GM12891 (cell line): ENCODE data around the gene VSIG2.

Source experiments
- PAX5 ChIP-seq: IDR thresholded peaks from 2 replicates; pipeline ENCODE4 v1.6.1; 2011; ENCODE audit warnings: low read length, moderate library complexity, mild to moderate bottlenecking; ENCODE audit not compliant: insufficient read depth, severe bottlenecking
- POLR2A ChIP-seq: IDR thresholded peaks from 2 replicates; pipeline ENCODE4 v1.6.1; 2011; ENCODE audit warnings: low read depth, low read length, control low read depth
- POLR2AphosphoS5 ChIP-seq: IDR thresholded peaks from 2 replicates; pipeline ENCODE4 v1.6.1; 2011; ENCODE audit warnings: low read depth, low read length, control low read depth
- POU2F2 ChIP-seq: IDR thresholded peaks from 2 replicates; pipeline ENCODE4 v1.6.1; 2011; ENCODE audit warnings: low read depth, mild to moderate bottlenecking, control low read depth, low read length, moderate library complexity
- SPI1 ChIP-seq: IDR thresholded peaks from 2 replicates; pipeline ENCODE4 v1.6.1; 2011; ENCODE audit warnings: low read depth, low read length, control low read depth
- TAF1 ChIP-seq: IDR thresholded peaks from 2 replicates; pipeline ENCODE4 v1.6.1; 2011; ENCODE audit warnings: low read depth, low read length, control low read depth

DNA sequence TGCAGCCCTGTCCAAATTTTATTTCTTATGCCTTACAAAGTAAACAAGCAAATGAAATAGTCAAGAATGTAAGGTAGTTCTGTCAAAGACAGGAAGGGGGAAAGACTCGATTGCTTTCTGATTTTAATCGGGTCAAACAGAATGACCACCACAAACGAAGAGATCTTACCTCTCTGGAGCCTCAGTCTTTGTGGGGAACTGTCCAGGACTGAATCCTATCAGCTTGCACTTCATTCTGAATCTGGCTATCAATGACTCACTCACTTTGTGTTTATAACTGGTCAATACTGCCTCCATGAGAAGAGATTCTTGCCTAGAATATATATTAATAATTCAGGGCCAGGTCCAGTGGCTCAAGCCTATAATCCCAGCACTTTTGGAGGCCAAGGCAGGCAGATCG is 30.9 kb upstream of the VSIG2 start:
- TF ChIP-seq PAX5: no peak
- no peak for TF ChIP-seq POLR2AphosphoS5
- TF ChIP-seq POLR2A: no peak
- no peak for TF ChIP-seq TAF1
- no peak for TF ChIP-seq POU2F2
- no peak for TF ChIP-seq SPI1
